ENCODE data around the gene CNTN4.

- TF ChIP-seq, protein P1, sequence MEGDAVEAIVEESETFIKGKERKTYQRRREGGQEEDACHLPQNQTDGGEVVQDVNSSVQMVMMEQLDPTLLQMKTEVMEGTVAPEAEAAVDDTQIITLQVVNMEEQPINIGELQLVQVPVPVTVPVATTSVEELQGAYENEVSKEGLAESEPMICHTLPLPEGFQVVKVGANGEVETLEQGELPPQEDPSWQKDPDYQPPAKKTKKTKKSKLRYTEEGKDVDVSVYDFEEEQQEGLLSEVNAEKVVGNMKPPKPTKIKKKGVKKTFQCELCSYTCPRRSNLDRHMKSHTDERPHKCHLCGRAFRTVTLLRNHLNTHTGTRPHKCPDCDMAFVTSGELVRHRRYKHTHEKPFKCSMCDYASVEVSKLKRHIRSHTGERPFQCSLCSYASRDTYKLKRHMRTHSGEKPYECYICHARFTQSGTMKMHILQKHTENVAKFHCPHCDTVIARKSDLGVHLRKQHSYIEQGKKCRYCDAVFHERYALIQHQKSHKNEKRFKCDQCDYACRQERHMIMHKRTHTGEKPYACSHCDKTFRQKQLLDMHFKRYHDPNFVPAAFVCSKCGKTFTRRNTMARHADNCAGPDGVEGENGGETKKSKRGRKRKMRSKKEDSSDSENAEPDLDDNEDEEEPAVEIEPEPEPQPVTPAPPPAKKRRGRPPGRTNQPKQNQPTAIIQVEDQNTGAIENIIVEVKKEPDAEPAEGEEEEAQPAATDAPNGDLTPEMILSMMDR (conservative IDR thresholded peaks at IDR 0.05; ENCODE audit: low read depth, low read length), result no peak
- TF ChIP-seq EZH2 (IDR thresholded peaks at IDR 0.05; ENCODE audit: borderline replicate concordance, low read depth, low read length, poor library complexity, severe bottlenecking), result no peak
These were observed 800.1 kb downstream of the CNTN4 start for GRCh38 chr3:2898591-2899353.

Measured in A673 (cell line).